Astrocyte of the cerebellum (primary cell): ENCODE data around the gene SNAI3.

Experiments used
- DNase-seq: peaks from one replicate; pipeline ENCODE4 v3.0.0-alpha.2; 2011; ENCODE audit warnings: low read depth
- H3K4me3 ChIP-seq: 2 replicates; pipeline ENCODE4 v1.5.1; 2011; ENCODE audit warnings: mild to moderate bottlenecking, low read depth, low read length, moderate library complexity
- CTCF ChIP-seq: IDR thresholded peaks from 2 replicates; pipeline ENCODE4 v1.5.1; 2012; ENCODE audit warnings: low read length, low read depth, moderate library complexity, mild to moderate bottlenecking; ENCODE audit errors: missing control alignments
- in situ Hi-C: cut with HindIII; loops from 2 replicates; pipeline ENCODE4 v1.10.0; 2017; ENCODE audit warnings: low sequenced_read_pairs

SNAI3 gene

GRCh38 chr16:88645941-88646340 lies 40.4 kb downstream of the SNAI3 start:
- H3K4me3 ChIP-seq = no peak overlapping the region
- no peak for TF ChIP-seq CTCF
- DNase-seq = no peak
- in situ Hi-C loops = no loop called here

DNA sequence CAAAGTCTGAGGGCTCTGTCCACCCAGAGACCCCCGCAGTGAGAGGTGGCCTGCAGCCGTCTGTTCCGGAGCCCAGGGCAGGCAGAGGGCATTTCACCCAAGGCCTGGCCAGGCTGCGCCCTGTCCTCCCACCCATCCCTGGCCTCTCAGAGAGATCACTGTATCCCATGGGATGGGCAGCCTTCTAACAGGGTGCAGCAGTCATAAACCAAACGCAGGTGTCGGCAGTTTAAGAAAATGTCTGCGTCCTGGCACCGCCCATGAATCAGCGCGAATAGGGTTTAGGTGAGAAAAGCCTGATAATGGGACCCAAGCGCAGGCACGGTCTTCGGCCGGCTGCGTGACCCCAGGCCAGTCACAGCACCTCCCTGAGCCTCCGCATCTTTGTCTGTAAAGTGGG lies 40.9 kb downstream of the SNAI3 start:
- in situ Hi-C loops = no loop called here
- no peak overlapping the region for H3K4me3 ChIP-seq
- TF ChIP-seq CTCF = no peak
- no peak for DNase-seq

DNA sequence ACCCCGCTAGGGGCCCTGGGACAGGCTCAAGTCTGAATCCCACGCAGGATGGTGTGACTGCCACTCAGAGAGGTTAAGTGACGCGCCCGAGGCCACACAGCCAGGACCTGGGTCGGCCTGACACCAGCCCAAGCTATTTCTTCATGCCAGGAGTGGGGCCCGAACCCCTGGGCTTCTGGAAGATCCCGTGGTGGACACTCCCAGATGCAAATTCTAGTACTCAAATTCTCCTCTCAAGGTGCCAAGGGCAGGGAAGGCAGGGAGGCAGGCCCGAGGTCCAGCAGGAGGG lies 42.7 kb downstream of the SNAI3 start:
- no peak for DNase-seq
- no peak overlapping the region for H3K4me3 ChIP-seq
- no peak for TF ChIP-seq CTCF
- in situ Hi-C loops = no loop called here

DNA sequence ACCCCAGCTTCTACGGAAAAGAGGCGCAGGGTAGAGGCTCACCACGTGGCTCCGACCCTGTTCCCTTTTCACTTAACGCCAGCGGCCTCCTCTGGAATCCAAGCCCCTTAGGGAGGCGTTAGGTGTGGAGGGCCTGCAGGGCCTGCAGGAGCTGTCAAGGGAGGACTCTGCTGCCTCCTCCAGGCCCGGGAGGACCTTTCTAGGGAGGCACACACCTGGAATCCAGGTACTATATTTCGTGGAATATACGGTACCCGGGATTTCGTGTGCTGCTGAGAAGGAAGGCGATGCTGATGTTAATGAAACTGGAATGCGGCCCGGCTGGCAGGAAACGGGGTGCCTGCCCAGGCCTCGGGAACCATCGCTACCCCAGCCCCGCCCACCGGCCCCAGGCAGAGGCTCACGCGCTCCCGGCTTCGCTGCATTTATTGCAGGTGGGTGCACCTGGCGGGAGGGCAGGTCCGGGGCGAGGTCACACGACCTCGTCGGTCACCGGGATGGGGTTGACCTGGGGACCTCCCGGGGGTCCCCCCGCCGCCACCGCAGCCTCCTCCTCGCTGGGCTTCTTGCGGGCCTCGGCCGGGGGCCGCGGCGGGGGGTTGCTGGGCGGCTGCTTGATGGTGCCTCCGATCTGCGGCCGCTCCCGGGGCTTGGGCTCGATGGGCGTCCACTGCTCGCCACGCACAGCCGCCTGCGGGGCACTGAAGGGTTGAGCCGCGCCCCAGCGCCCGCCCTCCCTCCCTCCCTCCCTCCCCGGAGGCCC lies 43.2 kb downstream of the SNAI3 start:
- in situ Hi-C loops = no loop called here
- no peak for DNase-seq
- no peak overlapping the region for H3K4me3 ChIP-seq
- no peak for TF ChIP-seq CTCF

DNA sequence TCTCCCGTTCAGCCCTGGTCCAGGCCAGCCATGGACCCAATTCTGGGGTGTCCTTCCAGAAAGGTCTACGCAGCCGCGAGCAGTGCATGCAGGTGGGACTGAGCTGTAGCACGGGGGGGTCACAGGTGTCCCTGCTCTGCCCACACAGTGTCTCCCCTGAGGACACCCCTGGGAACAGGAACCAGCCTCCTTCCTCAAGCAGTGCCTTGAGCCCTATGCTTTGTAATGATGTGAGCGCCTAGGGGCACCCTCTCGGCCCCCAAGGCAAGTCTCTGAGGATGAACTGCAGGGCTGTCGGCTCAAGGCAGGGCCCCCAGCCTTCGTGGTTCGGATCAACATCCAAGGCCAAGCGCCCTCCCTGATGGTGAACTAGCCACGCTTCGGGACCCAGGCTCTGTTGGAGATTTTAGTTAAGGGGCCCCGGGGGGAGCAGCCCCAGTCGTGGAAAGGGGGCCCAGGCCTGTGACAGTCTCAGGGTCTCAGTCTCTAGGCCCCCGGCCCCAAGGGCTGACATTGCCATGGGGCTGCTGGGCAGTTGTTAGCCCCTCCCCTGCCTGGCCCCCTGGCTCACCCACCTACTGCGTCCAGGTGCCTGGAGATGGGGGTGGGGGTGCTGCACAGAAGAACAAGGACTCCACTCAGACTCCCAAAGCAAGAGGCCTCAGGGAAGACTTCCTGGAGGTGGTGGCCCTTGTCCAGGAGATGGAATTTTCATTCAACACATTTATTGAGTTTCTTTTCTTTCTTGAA lies 45.6 kb downstream of the SNAI3 start:
- in situ Hi-C loops = no loop called here
- no peak overlapping the region for H3K4me3 ChIP-seq
- no peak for DNase-seq
- TF ChIP-seq CTCF = no peak

DNA sequence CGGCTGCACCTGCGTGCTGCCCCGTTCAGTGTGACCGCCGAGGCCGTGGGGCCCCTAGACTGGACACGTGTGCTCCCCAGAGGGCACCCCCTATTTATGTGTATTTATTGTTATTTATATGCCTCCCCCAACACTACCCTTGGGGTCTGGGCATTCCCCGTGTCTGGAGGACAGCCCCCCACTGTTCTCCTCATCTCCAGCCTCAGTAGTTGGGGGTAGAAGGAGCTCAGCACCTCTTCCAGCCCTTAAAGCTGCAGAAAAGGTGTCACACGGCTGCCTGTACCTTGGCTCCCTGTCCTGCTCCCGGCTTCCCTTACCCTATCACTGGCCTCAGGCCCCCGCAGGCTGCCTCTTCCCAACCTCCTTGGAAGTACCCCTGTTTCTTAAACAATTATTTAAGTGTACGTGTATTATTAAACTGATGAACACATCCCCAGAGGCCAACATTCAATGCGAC lies 46.2 kb downstream of the SNAI3 start:
- no peak overlapping the region for H3K4me3 ChIP-seq
- no peak for DNase-seq
- in situ Hi-C loops = no loop called here
- no peak for TF ChIP-seq CTCF
